Ishikawa (cell line): ENCODE data around the gene C19orf73.

Experiments used
- CEBPB ChIP-seq: IDR thresholded peaks from 2 replicates; pipeline ENCODE4 v1.6.1; 2012
- CREB1 ChIP-seq: IDR thresholded peaks from 2 replicates; pipeline ENCODE4 v1.6.1; 2012; ENCODE audit warnings: low read depth
- EGR1 ChIP-seq: IDR thresholded peaks from 2 replicates; pipeline ENCODE4 v1.6.1; 2012
- EP300 ChIP-seq: IDR thresholded peaks from 2 replicates; pipeline ENCODE4 v1.6.1; 2012; ENCODE audit warnings: borderline replicate concordance
- FOXM1 ChIP-seq: IDR thresholded peaks from 2 replicates; pipeline ENCODE4 v1.6.1; 2012; ENCODE audit warnings: low read depth, borderline replicate concordance
- MAX ChIP-seq: IDR thresholded peaks from 2 replicates; pipeline ENCODE4 v1.6.1; 2012
- NFIC ChIP-seq: IDR thresholded peaks from 2 replicates; pipeline ENCODE4 v1.6.1; 2012
- RAD21 ChIP-seq: IDR thresholded peaks from 2 replicates; pipeline ENCODE4 v1.6.1; 2012; ENCODE audit warnings: low read depth
- REST ChIP-seq: IDR thresholded peaks from 2 replicates; pipeline ENCODE4 v1.6.1; 2012; ENCODE audit warnings: low read depth, mild to moderate bottlenecking
- TAF1 ChIP-seq: IDR thresholded peaks from 2 replicates; pipeline ENCODE4 v1.6.1; 2012; ENCODE audit warnings: low read depth, mild to moderate bottlenecking
- TCF12 ChIP-seq: IDR thresholded peaks from 2 replicates; pipeline ENCODE4 v1.6.1; 2012; ENCODE audit warnings: low read depth
- TEAD4 ChIP-seq: IDR thresholded peaks from 2 replicates; pipeline ENCODE4 v1.6.1; 2012
- YY1 ChIP-seq: IDR thresholded peaks from 2 replicates; pipeline ENCODE4 v1.6.1; 2012; ENCODE audit warnings: low read depth
- ZBTB7A ChIP-seq: IDR thresholded peaks from 2 replicates; pipeline ENCODE4 v1.6.1; 2012; ENCODE audit warnings: low read depth
- TF ChIP-seq, protein P1 (sequence below): IDR thresholded peaks from 2 replicates; pipeline ENCODE4 v1.6.1; 2012

C19orf73 gene

DNA sequence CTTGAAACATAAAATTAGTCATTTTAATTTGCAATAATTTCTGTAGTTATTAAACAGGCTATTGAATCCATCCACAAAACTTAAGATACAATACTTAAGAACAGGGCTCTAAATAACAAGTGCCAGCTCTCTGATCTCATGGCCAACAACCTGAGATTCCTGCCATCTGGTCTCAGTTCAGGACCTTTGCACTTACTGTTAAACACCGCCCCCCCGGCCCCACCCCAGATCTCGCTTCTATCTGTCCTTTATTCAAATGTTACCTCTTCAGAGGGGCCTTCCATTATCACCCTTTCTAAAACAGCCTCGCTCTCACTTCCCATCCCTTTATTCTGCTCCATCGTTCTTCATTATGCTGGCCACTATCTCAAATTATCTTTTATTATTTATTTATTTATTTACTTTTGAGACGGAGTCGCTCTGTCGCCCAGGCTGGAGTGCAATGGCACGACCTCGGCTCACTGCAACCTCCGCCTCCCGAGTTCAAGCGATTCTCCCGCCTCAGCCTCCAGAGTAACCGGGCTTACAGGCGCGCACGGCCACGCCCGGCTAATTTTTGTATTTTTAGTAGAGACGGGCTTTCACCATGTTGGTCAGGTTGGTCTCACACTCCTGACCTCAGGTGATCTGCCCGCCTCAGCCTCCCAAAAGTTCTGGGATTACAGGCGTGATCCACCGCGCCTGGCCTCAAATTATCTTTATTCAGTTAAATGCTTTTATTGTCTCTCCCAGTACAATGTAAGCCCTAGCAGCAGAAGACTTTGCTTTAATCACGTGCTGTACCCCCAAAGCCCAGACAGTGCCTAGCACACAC is 34.5 kb downstream of the C19orf73 start:
- TF ChIP-seq TCF12 (no peak), EP300 (no peak)

GRCh38 chr19:49081273-49081672 is 37.7 kb downstream of the C19orf73 start:
- TF ChIP-seq RAD21 (no peak), FOXM1 (no peak), EGR1 (no peak)

DNA sequence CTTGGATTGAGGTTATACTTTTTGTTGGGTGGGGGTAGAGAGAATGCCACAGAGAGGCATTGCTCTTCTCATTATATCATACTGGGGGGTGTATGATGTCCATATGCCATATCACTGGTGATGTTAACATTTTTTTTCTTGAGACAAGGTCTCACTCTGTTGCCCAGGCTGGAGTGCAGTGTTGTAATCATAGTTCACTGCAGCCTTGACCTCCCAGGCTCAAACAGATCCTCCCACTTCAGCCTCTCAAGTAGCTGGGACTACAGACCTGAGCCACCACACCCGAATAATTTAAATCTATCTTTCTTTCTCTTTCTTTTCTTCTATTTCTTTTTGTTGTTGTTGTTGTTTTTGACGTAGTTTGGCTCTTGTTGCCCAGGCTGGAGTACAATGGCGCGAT is 38.6 kb downstream of the C19orf73 start:
- TF ChIP-seq, protein P1, sequence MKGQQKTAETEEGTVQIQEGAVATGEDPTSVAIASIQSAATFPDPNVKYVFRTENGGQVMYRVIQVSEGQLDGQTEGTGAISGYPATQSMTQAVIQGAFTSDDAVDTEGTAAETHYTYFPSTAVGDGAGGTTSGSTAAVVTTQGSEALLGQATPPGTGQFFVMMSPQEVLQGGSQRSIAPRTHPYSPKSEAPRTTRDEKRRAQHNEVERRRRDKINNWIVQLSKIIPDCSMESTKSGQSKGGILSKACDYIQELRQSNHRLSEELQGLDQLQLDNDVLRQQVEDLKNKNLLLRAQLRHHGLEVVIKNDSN = no peak
- TF ChIP-seq REST (no peak), EP300 (no peak), YY1 (no peak)

GRCh38 chr19:49074869-49075268 is 44.1 kb downstream of the C19orf73 start:
- TF ChIP-seq RAD21 = peak; percentile 64

GRCh38 chr19:49073514-49074378 is 45.2 kb downstream of the C19orf73 start:
- TF ChIP-seq RAD21 (peak; percentile 19; the same call in 1 of the 2 replicates), CREB1 (no peak), EP300 (no peak)

DNA sequence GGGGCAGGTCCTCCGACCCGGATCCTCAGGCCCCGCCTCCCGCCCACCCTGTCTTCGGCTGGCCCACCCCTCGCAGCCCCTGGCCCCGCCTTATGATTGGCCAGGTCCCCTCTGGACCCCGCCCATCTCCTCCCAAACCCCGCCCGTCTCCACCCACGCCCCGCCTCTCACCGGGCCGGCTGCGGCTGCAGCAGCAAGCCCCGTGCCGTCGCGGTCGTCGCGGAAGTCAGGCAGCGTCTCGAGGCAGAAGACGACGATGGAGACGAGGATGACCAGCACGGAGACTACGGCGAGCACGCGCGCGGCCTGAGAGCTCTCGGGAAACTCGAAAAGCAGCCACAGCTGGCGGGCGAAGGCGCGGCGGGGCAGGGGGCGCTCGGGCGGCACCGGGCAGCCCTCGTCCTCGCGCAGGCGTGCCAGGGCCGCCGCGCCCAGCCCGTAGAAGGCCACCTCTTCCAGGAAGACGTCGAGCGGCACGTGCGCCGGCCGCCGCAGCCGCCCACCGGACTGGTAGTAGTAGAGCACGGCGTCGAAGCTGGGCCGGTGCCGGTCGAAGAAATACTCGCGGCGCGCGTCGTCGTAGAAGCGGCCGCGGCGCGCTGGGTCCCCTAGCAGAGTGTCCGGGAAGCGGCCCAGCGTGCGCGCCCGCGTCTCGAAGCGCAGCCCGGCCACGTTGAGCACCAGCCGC is 46.9 kb downstream of the C19orf73 start:
- TF ChIP-seq ZBTB7A (peak; percentile 60; the same call in 1 of the 2 replicates), EGR1 (no peak), REST (no peak), MAX (peak; percentile 84)

DNA sequence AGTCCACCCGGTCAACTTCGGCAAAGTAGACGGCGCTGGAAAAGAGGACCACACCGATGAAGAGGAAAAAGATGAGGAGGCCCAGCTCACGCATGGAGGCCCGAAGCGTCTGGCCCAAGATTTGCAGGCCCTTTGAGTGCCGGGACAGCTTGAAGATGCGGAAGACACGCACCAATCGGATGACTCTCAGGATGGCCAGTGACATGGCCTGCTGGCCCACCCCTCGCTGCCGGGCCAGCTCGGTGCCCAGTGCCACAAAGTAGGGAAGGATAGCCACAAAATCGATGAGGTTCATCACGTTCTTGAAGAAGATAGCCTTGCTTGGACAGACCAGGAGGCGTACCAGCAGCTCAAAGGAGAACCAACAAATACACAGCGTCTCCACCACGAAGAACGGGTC is 48.5 kb downstream of the C19orf73 start:
- no peak for TF ChIP-seq FOXM1
- no peak for TF ChIP-seq REST
- TF ChIP-seq YY1 = no peak
- no peak for TF ChIP-seq CREB1
- TF ChIP-seq, protein P1 = no peak
- TF ChIP-seq ZBTB7A = no peak
- TF ChIP-seq MAX = no peak
- TF ChIP-seq NFIC = no peak
- no peak for TF ChIP-seq TAF1
- TF ChIP-seq TCF12 = no peak
- no peak for TF ChIP-seq RAD21
- TF ChIP-seq EGR1 = no peak
- TF ChIP-seq CEBPB = no peak
- no peak for TF ChIP-seq EP300
- no peak for TF ChIP-seq TEAD4
